ENCODE measurements around the gene SHQ1. TPM values are rescaled to one million over a fixed set of nuclear protein-coding genes. Genes with fewer than 3 reads are reported as not detected.

SHQ1 gene
- total RNA-seq, 3 donors from 2014 or later = 9.6 to 19.3 (median 17.4) TPM

- no peak for DNase-seq (ENCODE audit: low spot score in 2 of 2)
- TF ChIP-seq, protein P1, sequence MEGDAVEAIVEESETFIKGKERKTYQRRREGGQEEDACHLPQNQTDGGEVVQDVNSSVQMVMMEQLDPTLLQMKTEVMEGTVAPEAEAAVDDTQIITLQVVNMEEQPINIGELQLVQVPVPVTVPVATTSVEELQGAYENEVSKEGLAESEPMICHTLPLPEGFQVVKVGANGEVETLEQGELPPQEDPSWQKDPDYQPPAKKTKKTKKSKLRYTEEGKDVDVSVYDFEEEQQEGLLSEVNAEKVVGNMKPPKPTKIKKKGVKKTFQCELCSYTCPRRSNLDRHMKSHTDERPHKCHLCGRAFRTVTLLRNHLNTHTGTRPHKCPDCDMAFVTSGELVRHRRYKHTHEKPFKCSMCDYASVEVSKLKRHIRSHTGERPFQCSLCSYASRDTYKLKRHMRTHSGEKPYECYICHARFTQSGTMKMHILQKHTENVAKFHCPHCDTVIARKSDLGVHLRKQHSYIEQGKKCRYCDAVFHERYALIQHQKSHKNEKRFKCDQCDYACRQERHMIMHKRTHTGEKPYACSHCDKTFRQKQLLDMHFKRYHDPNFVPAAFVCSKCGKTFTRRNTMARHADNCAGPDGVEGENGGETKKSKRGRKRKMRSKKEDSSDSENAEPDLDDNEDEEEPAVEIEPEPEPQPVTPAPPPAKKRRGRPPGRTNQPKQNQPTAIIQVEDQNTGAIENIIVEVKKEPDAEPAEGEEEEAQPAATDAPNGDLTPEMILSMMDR (IDR thresholded peaks at IDR 0.05) = no peak
- TF ChIP-seq POLR2AphosphoS5 (IDR thresholded peaks at IDR 0.05) = no peak
- TF ChIP-seq POLR2A (IDR thresholded peaks at IDR 0.05) = no peak
- Histone ChIP-seq H3K4me3 (no peak overlapping the region), H3K27ac (no peak overlapping the region), H3K4me1 (no peaks in the 10 kb centered on the region), H3K9me3 (no peaks in the 10 kb centered on the region), H3K27me3 (no peaks in the 10 kb centered on the region), H3K36me3 (no peaks in the 10 kb centered on the region)
- intact Hi-C loops (cut with DNase I; ENCODE audit: low total_unique reads) = no loop called here
Measured at GRCh38 chr3:72862314-72863090, 14.3 kb upstream of the SHQ1 start.

DNA sequence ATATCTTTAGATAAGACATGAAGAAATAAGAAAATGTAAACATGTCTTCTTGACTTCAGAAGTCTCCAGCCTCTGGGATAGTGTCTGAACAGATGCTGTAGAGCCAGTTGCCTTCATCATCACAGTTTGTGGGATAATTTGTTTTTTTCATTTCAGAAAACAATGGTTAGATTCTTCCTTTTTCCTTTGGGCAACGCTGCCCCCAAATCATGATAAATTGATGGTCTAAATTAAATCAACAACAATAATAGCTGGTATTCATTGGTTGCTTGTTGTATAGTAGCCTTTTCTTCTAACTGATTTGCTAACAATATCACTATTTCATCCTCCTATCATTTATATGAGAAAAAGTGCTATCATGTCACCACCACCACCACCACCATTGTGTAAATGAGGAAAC lies 12.6 kb upstream of the SHQ1 start:
- no peaks in the 10 kb centered on the region for H3K9me3 ChIP-seq
- no peak for DNase-seq (ENCODE audit: low spot score in 2 of 2)
- H3K4me1 ChIP-seq = no peaks in the 10 kb centered on the region
- H3K27ac ChIP-seq = no peak overlapping the region
- TF ChIP-seq, protein P1 (IDR thresholded peaks at IDR 0.05) = no peak
- TF ChIP-seq POLR2AphosphoS5 (IDR thresholded peaks at IDR 0.05) (no peak), POLR2A (IDR thresholded peaks at IDR 0.05) (no peak)
- intact Hi-C loops (cut with DNase I; ENCODE audit: low total_unique reads) = no loop called here
- H3K36me3 ChIP-seq = no peaks in the 10 kb centered on the region
- H3K27me3 ChIP-seq = no peaks in the 10 kb centered on the region
- H3K4me3 ChIP-seq = no peak overlapping the region

DNA sequence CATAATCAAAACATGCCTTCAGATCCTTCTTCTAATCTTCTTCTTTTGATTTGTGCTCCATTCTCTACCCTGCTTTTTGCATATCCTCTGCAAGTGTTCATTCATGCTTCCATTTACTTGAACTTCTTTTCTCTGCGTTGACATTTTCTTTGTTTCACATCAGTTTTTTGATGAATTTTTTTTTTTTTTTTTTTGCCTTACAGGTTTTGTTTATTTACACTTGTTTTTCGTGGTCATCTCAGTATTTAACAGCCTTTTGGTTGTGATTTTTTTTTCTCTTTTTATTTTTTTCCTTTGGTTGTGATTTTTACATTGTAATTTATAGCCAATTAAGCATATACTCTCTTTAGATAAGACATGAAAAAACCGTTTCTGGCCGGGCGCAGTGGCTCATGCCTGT lies 11.8 kb upstream of the SHQ1 start:
- Histone ChIP-seq H3K9me3 (no peaks in the 10 kb centered on the region), H3K27ac (no peak overlapping the region), H3K36me3 (no peaks in the 10 kb centered on the region), H3K4me1 (no peaks in the 10 kb centered on the region), H3K4me3 (no peak overlapping the region), H3K27me3 (no peaks in the 10 kb centered on the region)
- TF ChIP-seq POLR2A (IDR thresholded peaks at IDR 0.05) (no peak), POLR2AphosphoS5 (IDR thresholded peaks at IDR 0.05) (no peak)
- TF ChIP-seq, protein P1 (IDR thresholded peaks at IDR 0.05) = no peak
- no peak for DNase-seq (ENCODE audit: low spot score in 2 of 2)
- intact Hi-C loops (cut with DNase I; ENCODE audit: low total_unique reads) = no loop called here

DNA sequence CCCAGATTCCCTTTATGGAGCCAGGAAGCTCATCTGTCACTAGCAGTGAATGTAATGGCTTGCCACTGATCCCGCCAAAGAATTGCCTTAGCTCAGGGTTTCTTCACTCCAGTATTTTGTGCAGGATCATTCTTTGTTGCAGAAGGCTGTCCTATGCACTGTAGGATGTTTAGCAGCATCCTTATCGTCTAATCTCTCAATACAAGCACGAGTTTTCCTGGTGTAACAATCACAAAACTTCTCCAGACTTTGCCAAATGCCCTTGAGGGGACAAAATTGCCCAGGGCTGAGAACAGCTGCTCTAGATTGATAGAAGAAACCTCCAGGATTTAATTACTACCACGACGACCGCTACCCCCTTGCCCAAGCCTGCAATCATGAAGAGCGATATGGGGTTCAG lies 6.8 kb upstream of the SHQ1 start:
- no peak for DNase-seq (ENCODE audit: low spot score in 2 of 2)
- no peak overlapping the region for H3K27ac ChIP-seq
- TF ChIP-seq POLR2A (IDR thresholded peaks at IDR 0.05) = no peak
- no peak for TF ChIP-seq POLR2AphosphoS5 (IDR thresholded peaks at IDR 0.05)
- TF ChIP-seq, protein P1 (IDR thresholded peaks at IDR 0.05) = no peak
- no peaks in the 10 kb centered on the region for H3K4me1 ChIP-seq
- H3K36me3 ChIP-seq = no peaks in the 10 kb centered on the region
- no peak overlapping the region for H3K4me3 ChIP-seq
- intact Hi-C loops (cut with DNase I; ENCODE audit: low total_unique reads) = no loop called here
- H3K27me3 ChIP-seq = no peaks in the 10 kb centered on the region
- H3K9me3 ChIP-seq = no peaks in the 10 kb centered on the region

GRCh38 chr3:72848703-72849081 lies 447 bp upstream of the SHQ1 start:
- DNase-seq (ENCODE audit: low spot score in 2 of 2) = no peak
- Histone ChIP-seq H3K36me3 (no peaks in the 10 kb centered on the region), H3K27ac (no peak overlapping the region), H3K9me3 (no peaks in the 10 kb centered on the region), H3K27me3 (no peaks in the 10 kb centered on the region), H3K4me1 (peaks cover 0 to 4% of the 10 kb centered on the region in 2 donors), H3K4me3 (peak overlapping the region; percentile 77 to 90 (median 90))
- TF ChIP-seq POLR2AphosphoS5 (IDR thresholded peaks at IDR 0.05) (no peak), POLR2A (IDR thresholded peaks at IDR 0.05) (no peak)
- TF ChIP-seq, protein P1 (IDR thresholded peaks at IDR 0.05) = no peak
- intact Hi-C loops (cut with DNase I; ENCODE audit: low total_unique reads) = loop anchor here (5.0 kb wide), 1 partner anchor 1371 kb away; no protein-coding TSS in a partner anchor
